DND-41 (cell line): ENCODE measurements around the gene ITGB1BP1.

Experiments used
- ATAC-seq: fragments of 200-7000 bp; cut with Tn5 transposase; 3 replicates; pipeline ENCODE4 v1.9.1; 2021; ENCODE audit warnings: low read depth; ENCODE audit not compliant: insufficient read depth
- DNase-seq: peaks from one replicate; pipeline ENCODE4 v3.0.0-alpha.2; 2020
- H2AFZ ChIP-seq: 2 replicates; pipeline ENCODE4 v1.6.0; 2012; ENCODE audit warnings: low read depth, low read length
- H3K27ac ChIP-seq: 2 replicates; pipeline ENCODE4 v1.5.1; 2012; ENCODE audit warnings: low read length, inconsistent platforms
- H3K27me3 ChIP-seq: fragments of 200-600 bp; sonication (generic); 2 replicates; pipeline ENCODE4 v1.6.0; 2012; ENCODE audit warnings: low read length, mild to moderate bottlenecking, inconsistent platforms; ENCODE audit not compliant: insufficient read depth, poor library complexity
- H3K36me3 ChIP-seq: 2 replicates; pipeline ENCODE4 v1.5.1; 2012; ENCODE audit warnings: low read length, inconsistent platforms; ENCODE audit not compliant: insufficient read depth
- H3K4me1 ChIP-seq: 2 replicates; pipeline ENCODE4 v1.5.1; 2012; ENCODE audit warnings: mild to moderate bottlenecking, low read length; ENCODE audit not compliant: insufficient read depth
- H3K4me2 ChIP-seq: 2 replicates; pipeline ENCODE4 v1.6.0; 2012; ENCODE audit warnings: mild to moderate bottlenecking, moderate library complexity, low read length, inconsistent platforms; ENCODE audit not compliant: insufficient read depth
- H3K4me3 ChIP-seq, 2 experiments: fragments of 200-600 bp in 1 of 2; shearing (Covaris generic) in 1 of 2; 2 replicates each; pipeline ENCODE4 v1.5.1; 2012 to 2016; ENCODE audit warnings: inconsistent platforms in 2 of 2, low read length in 2 of 2, mild to moderate bottlenecking in 2 of 2, low read depth in 1 of 2, moderate library complexity in 1 of 2
- H3K79me2 ChIP-seq: 2 replicates; pipeline ENCODE4 v1.6.0; 2012; ENCODE audit warnings: low read length, inconsistent platforms; ENCODE audit not compliant: insufficient read depth
- H3K9ac ChIP-seq: 2 replicates; pipeline ENCODE4 v1.6.0; 2012; ENCODE audit warnings: low read depth, mild to moderate bottlenecking, inconsistent platforms, low read length, moderate library complexity
- H3K9me3 ChIP-seq: 2 replicates; pipeline ENCODE4 v1.5.1; 2012; ENCODE audit warnings: low read length, moderate library complexity, mild to moderate bottlenecking, inconsistent platforms; ENCODE audit not compliant: insufficient read depth, severe bottlenecking
- H4K20me1 ChIP-seq: 2 replicates; pipeline ENCODE4 v1.6.0; 2012; ENCODE audit warnings: low read length; ENCODE audit not compliant: insufficient read depth
- CTCF ChIP-seq: IDR thresholded peaks from 2 replicates; pipeline ENCODE4 v1.5.1; 2012; ENCODE audit warnings: borderline replicate concordance, low read length, moderate library complexity, mild to moderate bottlenecking; ENCODE audit not compliant: poor library complexity, severe bottlenecking; ENCODE audit errors: extremely low read depth
- EZH2 ChIP-seq: IDR thresholded peaks from 3 replicates; pipeline ENCODE4 v1.6.1; 2012; ENCODE audit warnings: borderline replicate concordance, low read depth, mild to moderate bottlenecking, moderate library complexity, low read length, inconsistent platforms; ENCODE audit not compliant: severe bottlenecking

The ITGB1BP1 gene

GRCh38 chr2:9360110-9360509 lies 63.2 kb downstream of the ITGB1BP1 start:
- H3K36me3 ChIP-seq = peaks cover 20% of the 10 kb centered on the region; the same call in 1 of the 2 replicates
- H3K4me2 ChIP-seq = no peak overlapping the region
- no peaks in the 10 kb centered on the region for H3K4me1 ChIP-seq
- no peaks in the 10 kb centered on the region for H3K9me3 ChIP-seq
- H2AFZ ChIP-seq = no peak overlapping the region
- TF ChIP-seq CTCF = no peak
- TF ChIP-seq EZH2 = no peak
- DNase-seq (no peak), ATAC-seq (no peak)
- no peak overlapping the region for H3K4me3 ChIP-seq
- H3K9ac ChIP-seq = no peak overlapping the region
- H3K27ac ChIP-seq = no peak overlapping the region
- H3K27me3 ChIP-seq = no peaks in the 10 kb centered on the region
- H3K79me2 ChIP-seq = no peaks in the 10 kb centered on the region
- H4K20me1 ChIP-seq = no peaks in the 10 kb centered on the region

GRCh38 chr2:9359463-9359862 lies 63.9 kb downstream of the ITGB1BP1 start:
- Histone ChIP-seq H3K27me3 (no peaks in the 10 kb centered on the region), H3K4me2 (no peak overlapping the region), H4K20me1 (no peaks in the 10 kb centered on the region), H3K9ac (no peak overlapping the region), H3K79me2 (no peaks in the 10 kb centered on the region), H3K9me3 (no peaks in the 10 kb centered on the region), H3K4me1 (no peaks in the 10 kb centered on the region), H3K4me3 (no peak overlapping the region), H3K27ac (no peak overlapping the region), H2AFZ (no peak overlapping the region), H3K36me3 (peaks cover 20% of the 10 kb centered on the region; the same call in 1 of the 2 replicates)
- ATAC-seq (no peak), DNase-seq (no peak)
- TF ChIP-seq CTCF (no peak), EZH2 (no peak)

- Histone ChIP-seq H2AFZ (no peak overlapping the region), H3K36me3 (peaks cover 20% of the 10 kb centered on the region; the same call in 1 of the 2 replicates), H3K4me3 (no peak overlapping the region), H3K4me2 (no peak overlapping the region), H3K4me1 (no peaks in the 10 kb centered on the region), H3K79me2 (no peaks in the 10 kb centered on the region), H3K9ac (no peak overlapping the region), H3K9me3 (no peaks in the 10 kb centered on the region), H3K27ac (no peak overlapping the region), H3K27me3 (no peaks in the 10 kb centered on the region), H4K20me1 (no peaks in the 10 kb centered on the region)
- TF ChIP-seq EZH2 (no peak), CTCF (no peak)
- ATAC-seq = no peak
- no peak for DNase-seq
These were observed 64.5 kb downstream of the ITGB1BP1 start for GRCh38 chr2:9358846-9359245.

- H3K4me1 ChIP-seq = no peaks in the 10 kb centered on the region
- no peak overlapping the region for H3K9ac ChIP-seq
- no peak overlapping the region for H3K4me2 ChIP-seq
- no peaks in the 10 kb centered on the region for H3K79me2 ChIP-seq
- H3K27ac ChIP-seq = no peak overlapping the region
- no peak for TF ChIP-seq CTCF
- TF ChIP-seq EZH2 = no peak
- no peak overlapping the region for H3K4me3 ChIP-seq
- no peaks in the 10 kb centered on the region for H4K20me1 ChIP-seq
- H3K36me3 ChIP-seq = peaks cover 42% of the 10 kb centered on the region
- H3K27me3 ChIP-seq = no peaks in the 10 kb centered on the region
- ATAC-seq (no peak), DNase-seq (no peak)
- H2AFZ ChIP-seq = no peak overlapping the region
- no peaks in the 10 kb centered on the region for H3K9me3 ChIP-seq
These were observed 67.1 kb downstream of the ITGB1BP1 start for GRCh38 chr2:9356261-9356660.
